GM21515 (cell line): Measurements from ENCODE around the gene KCNMA1.
A peak's percentile ranks its signal among the peaks of the same experiment; 100 is the strongest.

Source experiments
- ATAC-seq: cut with Tn5 transposase; IDR thresholded peaks from one replicate; pipeline ENCODE4 v1.9.1; 2021; ENCODE audit not compliant: unreplicated experiment

KCNMA1 gene

DNA sequence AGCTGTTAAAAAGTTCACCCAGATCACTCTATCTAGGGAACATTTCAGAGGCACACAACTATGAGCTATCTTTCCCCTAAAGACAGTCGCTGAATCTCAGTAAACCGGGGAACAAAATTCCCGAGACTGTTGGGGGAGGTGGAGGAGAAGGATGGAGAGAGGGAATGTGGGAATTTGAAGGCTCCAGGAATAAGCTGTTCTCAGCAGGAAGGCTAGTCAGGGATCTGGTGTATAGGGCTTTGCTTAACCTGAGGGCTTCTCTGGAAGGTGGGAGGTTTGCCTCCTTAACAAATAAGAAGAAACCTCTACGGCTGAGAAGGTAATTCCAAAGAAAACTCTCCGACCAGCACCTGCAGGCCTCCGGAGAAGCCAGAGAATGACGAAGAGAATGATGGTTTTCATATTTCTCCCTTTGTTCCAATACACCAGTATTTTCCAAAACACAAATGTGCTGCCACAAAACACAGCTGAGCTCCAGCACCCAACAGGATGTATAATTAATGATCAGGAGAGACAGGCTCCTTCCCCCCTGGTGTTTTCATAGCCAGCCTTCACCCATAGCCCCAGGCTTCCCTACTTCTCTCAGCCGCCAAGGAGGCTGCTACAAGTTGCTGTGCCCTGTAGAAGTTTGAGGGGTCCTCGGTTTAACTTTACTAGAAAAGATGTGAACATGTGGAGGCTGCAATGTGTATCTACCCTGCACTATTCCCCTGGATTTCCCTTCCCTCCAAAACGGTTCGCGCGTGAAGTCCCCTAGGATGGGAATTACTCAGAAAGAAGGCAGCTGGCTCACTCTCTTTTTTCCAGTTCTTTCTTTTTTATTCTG is 2.0 kb downstream of the KCNMA1 start:
- no peak for ATAC-seq

DNA sequence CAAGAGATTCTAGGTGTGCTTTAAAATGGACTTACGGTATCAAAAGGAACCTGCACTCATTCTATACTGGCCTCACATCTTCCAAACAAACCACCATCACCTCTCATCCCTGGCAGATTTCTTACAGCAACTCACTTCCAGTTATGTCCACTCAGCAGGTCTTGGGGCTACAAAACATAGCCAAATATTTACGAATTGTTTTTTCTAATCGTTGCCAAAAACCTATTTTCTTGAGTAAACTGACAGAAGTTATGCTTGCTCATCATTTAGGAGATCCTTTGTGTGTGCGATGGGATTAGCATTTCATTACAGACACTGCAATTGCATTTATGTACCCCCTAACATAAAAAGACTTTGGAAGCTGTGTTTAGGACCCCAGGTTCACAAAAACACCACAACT is 2.7 kb downstream of the KCNMA1 start:
- no peak for ATAC-seq

DNA sequence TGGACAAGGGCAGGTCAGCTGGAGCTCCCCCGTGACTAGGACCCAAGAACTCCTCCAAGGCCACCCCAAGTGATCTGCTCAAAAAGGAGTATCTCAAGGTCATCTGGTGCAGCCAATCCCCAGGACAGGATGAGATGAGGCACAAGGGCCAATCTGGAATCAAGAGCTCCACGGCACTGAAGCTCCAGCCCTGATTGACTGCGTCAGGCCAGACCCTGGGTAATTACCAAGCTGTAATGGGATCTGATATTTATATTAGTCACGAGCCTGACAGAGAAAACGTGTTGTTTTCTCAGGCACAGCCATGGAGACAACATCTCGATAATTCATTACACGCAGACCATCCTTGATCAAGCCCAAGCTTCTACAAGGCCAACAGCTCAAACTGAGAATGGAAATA is 4.2 kb downstream of the KCNMA1 start:
- no peak for ATAC-seq

DNA sequence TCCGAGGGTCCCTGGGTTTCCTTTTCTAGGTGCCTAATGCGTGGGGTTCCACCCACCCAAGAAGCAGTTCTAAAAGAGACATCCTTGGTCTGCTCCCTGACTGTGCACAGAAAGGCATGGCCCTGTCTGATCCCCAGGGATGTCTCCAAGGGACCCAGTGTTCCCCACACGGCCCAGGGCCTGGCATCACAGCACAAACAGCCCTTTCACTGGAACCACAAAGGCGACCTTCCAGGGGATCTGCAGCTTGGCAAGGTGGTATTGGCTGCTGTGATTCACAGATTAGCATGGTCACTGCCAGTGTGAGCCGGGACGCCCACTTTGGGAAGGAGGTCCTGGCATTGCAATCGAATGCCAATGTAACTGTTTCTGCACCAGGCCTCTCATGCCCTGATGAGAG is 6.4 kb downstream of the KCNMA1 start:
- ATAC-seq, result no peak

DNA sequence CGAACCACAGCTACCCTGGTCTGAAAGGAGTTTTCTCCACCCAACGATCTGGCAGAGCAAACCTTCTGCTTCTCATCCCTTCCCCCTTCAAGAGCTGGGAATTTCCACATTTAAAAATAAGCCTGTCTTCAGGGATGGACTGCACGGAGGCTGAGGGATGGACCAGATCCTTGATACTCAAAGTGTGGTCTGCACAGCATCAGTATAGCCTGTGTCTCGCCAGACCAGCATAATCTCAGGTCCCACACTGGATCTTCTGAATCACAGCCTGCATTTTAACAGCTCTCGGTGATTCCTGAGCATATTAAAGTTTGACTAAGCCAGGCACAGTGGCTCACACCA is 7.1 kb downstream of the KCNMA1 start:
- no peak for ATAC-seq

DNA sequence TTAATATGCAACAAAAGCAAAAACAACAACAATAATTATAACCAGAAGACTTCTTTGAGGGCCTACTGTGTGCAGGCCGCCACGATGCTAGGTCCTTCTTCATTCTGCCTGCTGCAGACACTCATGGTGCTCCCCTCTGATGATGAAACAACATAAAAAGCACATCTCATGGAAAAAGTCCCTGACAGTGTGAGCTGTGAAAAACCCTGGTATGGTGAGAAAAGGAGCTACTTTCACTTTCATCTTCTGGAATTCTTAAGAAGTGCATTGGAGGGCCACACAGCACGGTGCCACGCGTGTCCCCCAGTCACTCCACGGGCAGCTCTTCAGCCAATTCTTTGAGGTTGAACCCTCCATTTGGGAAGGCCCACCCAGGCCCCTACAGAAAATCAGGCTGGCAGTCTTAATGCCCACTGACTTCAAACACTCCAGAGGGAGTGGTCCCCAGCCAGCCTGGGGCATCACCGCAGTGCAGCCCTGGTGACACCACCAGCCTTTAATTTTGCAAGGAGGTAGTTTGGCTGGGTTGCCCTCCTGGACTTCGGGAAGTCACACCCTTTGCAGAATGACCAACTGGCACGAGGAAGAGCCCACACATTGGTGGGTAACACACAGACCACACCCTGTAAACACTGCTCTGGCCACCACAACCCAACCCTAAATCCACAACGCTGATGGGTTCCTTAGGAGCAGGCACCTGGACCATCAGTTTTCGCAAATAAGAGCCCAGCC is 7.7 kb downstream of the KCNMA1 start:
- ATAC-seq, result no peak

DNA sequence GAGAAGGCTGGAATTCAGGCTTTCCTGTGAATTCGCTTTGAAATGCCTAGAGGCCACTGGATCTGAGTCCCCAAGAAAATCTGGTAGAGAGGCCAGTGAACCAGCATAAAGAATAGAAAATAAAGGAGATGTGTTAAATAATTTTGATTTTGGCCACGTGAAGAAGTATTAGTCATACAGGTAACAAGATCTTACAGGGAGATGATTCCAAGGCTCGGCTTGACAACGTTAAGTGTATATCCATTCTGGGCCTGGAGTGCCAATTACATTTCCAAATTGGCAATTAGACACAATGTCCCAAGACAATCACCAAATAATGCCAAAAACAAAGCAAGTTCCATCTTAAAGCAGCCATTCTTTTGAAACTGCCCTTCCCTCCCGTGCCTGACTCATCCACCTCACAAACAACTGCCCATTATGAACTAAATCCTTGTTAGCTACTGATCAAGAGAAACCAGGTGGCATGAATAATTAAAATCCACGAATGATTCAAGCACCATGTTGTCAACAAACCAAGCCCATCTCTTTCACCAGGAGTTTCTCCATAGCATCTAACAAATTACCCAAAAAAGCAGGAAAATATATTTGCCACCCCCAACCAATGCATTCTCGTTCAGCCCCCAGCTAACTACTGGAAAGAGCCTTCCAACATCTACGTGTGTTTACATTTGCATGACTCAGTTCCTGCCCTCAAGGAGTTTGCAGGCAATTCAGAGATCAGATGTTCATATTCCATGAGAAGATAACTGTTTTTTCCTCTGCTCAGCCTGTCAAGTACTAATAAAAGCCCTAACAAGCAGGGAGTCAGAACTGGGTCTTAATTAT is 8.5 kb downstream of the KCNMA1 start:
- no peak for ATAC-seq

DNA sequence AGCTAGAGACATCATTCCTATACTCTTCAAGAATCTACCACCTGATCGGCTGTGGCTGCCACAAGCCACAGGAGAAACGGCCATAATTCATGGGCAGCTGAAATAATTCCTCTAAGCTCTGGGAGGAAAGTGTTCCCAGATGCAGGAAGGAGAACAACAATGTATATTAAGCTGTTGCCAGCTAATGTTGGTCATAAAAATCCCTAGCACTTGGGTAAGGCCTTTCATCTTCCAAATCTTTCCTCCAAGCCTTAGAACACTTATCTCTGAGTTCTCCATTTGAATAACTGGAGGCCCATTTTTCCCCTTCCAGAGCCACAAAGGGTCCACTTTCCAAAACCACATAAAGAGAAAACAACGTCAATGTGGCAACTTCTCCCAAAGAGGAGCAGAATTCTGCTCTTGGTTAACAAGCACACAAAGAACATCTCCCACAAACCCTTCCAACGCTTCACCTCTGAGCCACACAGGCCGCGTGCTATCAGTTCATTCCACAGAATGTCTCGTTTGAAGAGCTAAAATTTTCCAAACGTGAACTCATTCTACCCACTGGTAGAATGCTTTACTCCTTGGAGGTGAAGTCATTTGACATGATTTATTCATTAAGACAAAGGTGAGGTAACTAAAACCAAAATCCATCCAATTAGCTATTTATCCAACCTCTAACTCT is 11.2 kb downstream of the KCNMA1 start:
- ATAC-seq, result no peak

DNA sequence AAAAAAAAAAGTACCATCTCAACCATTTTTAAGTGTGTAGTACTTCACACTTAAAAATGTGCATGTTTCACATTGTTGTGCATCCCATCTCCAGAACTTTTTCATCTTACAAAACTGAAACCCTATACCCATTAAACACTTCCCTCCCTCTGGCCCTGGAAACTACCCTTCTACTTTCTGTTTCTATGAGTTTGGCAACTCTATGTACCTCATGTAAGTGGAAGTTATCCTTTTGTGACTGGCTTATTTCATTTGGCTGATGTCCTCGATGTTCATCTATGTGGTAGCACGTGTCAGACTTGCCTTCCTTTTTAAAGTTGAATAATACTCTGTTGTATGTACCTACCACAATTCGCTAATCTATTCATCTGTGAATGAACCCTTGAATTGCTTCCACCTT is 12.2 kb downstream of the KCNMA1 start:
- no peak for ATAC-seq

DNA sequence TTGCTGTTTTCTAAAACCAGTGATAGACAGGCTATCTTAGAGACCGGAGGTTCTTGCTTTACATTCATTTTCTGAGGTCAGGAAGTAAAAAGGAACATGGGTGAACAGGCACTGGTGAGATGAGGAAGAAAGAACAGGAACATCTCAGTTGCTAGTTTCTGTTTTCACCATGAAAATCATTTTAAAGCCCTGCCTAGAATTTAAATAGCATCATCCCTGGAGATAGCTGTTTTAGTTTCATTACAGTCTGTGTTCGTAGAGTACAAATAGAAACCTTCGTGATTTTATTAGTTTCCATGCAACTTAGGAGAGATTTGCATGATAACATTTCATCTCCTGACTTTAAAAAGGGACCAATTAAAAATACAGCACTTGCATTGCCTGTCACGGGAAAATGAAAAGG is 14.7 kb downstream of the KCNMA1 start:
- peak; percentile 83 for ATAC-seq

DNA sequence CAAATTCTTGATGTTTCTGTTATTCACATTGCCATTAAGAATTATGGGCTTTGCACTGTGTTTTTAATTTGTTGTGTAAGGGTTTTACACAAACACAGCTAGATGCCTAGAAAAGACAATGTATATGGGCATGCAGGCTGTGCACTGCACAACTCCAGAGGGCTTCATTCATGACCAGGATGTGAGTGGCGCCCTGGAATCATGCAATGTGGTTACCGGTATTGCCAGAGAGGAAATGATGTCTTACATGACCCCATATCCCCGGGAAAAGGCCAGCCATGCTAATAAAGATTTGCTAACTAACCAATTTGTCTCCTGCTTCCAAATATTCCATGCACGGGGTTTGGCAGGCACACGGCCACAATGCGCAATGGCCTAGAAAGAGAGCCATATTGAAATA is 16.9 kb downstream of the KCNMA1 start:
- ATAC-seq, result no peak

DNA sequence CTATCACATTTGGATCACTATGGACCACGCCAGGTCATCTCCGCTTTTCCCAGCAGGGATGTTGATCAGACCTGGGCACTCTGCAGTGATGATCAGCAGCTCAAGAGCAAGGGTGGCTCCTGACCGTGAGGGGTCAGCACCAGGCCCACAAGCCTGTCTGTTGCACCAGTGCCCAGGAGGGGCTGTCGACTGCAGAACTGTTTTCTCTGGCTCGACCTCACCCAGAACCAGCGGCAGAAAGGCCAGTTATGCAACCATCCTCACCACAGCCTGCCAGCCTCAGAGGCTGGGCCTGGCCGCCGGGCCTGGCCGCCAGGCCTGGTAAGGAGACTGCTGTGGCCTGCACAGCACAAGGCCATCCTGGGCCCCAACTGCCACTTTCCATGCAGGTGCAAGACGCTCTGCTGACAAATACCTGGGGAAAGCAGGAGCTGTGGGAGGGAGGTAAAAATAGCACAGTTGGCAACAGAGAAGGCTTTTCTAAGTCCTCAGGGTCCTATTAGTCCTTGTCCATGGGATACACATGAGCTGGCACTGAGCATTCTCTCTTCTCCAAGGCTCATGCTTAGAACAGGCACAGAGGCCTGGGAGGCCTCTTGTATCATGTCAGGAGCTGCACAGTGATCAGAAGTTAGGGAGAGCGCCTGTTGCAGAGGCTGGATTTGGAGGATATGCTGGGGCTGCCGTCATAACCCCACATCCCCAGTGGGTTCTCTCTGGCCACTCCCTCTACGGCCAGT is 17.5 kb downstream of the KCNMA1 start:
- ATAC-seq, result no peak

DNA sequence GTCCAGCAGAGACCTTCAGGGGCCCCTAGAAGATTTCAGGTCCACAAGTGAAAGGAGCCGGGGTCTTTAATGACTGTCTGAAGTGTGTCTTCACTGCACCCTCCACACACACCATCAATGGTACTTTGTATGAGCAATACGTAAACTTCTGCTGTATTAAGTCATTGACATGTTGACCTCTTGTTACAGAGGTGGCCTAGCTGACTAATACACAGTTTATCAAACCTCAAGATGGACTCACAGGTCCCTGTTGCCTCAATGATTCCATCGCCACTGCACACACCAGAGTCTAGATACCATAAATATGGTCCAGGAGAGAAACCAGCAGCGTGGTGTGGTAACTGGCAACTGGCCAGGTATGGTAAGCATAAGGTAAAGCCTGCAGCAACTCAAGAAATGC is 19.5 kb downstream of the KCNMA1 start:
- ATAC-seq, result no peak

DNA sequence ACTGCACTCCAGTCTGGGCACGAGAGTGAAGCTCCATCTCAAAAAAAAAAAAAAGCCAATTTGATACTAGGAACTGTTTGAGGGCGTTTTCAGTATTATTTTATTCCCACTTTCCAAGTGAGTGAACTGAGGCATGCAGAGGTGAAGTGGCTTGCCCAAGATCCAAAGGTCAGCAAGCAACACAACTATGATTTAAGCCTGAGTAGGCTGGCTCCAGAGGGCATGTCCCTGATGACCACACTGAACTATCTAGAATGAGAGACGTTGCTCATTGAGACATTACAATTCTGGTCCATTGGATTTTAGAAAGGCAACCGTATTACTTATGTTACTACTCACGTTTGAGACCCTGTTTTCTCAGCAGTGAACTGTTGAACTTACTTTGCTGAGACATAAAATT is 20.8 kb downstream of the KCNMA1 start:
- no peak for ATAC-seq

DNA sequence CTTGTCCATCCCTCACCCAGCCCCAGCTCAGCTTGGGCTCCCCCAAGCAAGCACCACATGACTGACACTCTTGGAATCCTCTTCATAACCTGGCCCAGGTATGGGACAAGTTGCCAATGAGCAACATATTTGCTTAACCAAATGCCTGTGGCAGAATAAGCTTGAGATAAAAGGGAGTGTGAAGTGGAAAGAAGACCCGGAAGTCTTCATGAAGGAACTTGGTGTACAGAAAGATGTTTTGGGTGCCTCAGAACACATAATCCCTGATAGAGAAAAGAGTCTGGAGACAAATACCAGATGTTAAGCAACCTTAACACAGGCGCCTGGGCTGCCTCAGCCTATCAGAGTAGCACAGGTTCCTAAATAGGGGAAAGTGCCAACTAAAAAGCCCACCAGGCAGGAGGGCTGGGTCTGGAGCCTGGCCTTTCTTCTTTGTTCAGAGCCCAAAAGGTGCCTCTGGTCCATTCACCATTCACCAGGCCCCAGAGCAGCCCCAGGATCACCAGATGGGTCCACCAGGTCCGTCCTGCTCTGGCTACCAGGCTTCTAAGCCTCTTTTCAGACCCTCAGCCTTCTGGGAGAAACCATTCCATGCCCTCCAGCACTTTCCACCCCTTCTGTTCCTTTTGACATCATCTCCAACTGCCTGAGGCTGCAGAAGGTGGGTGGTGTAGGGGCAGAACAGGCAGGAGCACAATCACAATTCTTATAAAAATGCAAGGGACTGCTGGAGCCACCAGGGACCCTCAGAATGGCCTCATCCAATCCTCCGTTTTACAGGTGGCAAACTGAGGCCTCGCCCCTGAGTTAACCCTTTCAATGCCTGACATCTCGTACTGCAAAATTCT is 22.6 kb downstream of the KCNMA1 start:
- no peak for ATAC-seq

DNA sequence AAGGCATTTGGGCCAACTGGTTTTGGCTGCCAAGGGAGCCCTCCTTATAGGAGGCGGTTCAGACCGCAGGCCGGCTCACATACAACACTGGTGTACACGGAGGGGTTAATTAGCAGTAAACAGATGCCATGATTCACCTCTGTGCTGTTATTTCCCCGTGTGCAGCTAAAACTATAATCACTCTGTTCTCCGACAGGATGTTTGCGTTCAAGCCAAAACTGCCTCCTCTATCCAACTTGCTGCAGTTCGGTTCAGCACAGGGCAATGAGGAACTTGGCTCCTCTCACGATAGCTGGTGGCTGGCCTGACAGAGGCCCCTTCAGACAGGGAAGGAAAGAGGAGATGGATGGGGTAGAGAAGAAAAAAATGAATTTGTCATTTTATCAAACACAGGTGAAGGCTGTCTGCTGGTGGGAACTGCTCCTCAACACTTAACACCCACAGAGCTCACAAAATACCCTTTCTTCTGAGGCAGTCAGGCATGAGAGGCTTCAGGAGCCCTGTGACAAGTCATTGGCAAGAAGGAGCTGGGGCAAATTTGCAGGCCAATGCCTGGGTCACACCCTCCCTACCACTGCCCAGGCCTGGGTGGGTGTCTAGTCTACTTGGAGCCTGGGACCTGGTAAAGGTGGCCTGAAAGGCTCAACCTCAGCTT is 24.0 kb downstream of the KCNMA1 start:
- no peak for ATAC-seq

DNA sequence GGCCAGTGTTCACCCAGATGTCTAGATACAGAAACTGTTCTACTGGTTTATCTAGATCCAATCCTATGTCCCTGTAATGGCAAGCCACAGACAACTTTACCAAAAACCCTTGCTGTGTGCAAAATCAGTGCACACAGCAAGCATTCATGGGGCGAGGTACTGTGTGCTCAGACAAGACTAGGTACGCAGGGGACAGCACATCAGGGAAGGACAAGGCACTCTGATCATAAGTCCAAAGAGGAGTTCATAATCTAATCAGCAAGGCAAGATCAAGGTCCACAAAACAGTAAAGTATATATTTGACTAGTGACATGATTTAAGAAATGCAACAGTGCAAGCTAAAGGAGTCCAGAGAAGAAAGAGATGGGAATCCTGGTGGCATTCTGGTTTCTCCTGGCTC is 25.9 kb downstream of the KCNMA1 start:
- no peak for ATAC-seq

DNA sequence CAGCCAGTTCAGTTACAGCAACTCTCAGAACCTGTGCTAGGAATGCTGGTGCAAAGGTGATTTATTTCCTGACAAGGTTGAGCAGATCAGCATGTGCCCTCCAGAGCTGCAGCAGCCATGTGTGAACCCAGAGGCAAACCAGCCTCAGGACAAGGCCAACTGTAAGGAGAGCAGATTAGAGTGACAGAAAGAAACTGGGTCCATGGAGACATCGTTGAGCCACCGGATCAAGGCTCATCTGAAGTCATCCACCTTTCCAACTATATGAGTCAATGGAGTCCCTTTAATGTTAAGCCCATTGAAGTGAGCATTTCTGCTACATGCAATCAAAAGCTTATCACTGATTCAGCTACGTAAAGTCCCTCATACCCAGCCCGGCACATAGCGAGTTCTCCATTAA is 26.4 kb downstream of the KCNMA1 start:
- no peak for ATAC-seq

DNA sequence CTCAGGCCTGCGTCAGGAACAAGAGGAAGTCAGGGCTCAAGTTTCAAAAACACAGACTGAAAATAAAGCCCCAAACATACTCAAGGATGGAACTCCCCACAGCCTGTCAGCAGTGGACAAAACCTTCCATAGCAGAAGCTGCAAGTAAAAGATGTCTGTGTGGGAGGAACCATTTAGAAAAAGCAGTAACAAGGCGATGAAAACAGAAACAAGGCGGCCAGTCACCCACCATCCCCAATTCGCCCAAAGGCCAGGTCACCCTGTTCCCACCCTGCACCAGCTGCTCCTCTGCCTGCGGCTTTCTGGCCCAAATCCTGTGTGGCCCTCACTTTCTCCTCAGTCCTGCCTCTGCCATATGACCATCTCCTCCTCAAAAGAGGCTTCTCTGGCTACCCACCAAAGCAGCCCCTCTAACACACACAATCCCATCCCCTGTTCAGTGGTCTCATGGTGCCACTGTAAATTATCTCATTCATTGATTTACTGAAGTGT is 27.8 kb downstream of the KCNMA1 start:
- ATAC-seq, result no peak
